22Rv1 (cell line): ENCODE data around the gene EPHA6.

ENCODE experiments used
- ZFX ChIP-seq: fragments of 450-650 bp; IDR thresholded peaks from 2 replicates; pipeline ENCODE4 v1.6.1; 2017; ENCODE audit warnings: antibody characterized with exemption, borderline replicate concordance
- TF ChIP-seq, protein P1 (sequence below): fragments of 450-650 bp; IDR thresholded peaks from 2 replicates; pipeline ENCODE4 v1.5.1; 2017; ENCODE audit warnings: mild to moderate bottlenecking

DNA sequence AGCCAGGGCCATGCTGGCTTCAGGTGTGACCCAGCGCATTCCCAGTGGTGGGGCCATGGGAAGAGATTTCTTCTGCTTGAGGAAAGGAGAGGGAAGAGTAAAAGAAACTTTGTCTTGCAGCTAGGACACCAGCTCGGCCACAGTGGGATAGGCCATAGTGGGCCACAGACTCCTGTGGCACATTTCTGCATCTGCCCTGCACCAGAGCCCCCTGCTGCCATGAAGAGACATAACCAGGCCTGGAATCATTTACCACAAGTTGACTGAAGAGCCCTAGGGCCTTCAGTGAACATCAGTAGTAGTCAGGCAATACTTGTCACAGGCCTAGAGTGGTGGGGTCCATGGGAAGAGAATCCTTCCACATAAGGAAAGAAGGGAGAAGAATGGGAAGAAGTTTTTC, 538.8 kb downstream of the EPHA6 start:
- TF ChIP-seq, protein P1, sequence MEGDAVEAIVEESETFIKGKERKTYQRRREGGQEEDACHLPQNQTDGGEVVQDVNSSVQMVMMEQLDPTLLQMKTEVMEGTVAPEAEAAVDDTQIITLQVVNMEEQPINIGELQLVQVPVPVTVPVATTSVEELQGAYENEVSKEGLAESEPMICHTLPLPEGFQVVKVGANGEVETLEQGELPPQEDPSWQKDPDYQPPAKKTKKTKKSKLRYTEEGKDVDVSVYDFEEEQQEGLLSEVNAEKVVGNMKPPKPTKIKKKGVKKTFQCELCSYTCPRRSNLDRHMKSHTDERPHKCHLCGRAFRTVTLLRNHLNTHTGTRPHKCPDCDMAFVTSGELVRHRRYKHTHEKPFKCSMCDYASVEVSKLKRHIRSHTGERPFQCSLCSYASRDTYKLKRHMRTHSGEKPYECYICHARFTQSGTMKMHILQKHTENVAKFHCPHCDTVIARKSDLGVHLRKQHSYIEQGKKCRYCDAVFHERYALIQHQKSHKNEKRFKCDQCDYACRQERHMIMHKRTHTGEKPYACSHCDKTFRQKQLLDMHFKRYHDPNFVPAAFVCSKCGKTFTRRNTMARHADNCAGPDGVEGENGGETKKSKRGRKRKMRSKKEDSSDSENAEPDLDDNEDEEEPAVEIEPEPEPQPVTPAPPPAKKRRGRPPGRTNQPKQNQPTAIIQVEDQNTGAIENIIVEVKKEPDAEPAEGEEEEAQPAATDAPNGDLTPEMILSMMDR = no peak
- no peak for TF ChIP-seq ZFX
